Activated T-cell treated with anti-CD3 and anti-CD28 coated beads for 4 hours (primary cell): ENCODE results near the gene LCK.
A peak's percentile ranks its signal among the peaks of the same experiment; 100 is the strongest.

Source experiments
- DNase-seq: peaks from one replicate; pipeline ENCODE4 v3.0.0-alpha.2; 2020

LCK gene

GRCh38 chr1:32329931-32330466, 78.9 kb downstream of the LCK start:
- DNase-seq: no peak

GRCh38 chr1:32330558-32331151, 79.6 kb downstream of the LCK start:
- DNase-seq: no peak

- DNase-seq: no peak
These were observed 80.5 kb downstream of the LCK start for GRCh38 chr1:32331549-32331948.

GRCh38 chr1:32332290-32333079, 81.4 kb downstream of the LCK start:
- DNase-seq: no peak

GRCh38 chr1:32333251-32333963, 82.3 kb downstream of the LCK start:
- DNase-seq: no peak

DNA sequence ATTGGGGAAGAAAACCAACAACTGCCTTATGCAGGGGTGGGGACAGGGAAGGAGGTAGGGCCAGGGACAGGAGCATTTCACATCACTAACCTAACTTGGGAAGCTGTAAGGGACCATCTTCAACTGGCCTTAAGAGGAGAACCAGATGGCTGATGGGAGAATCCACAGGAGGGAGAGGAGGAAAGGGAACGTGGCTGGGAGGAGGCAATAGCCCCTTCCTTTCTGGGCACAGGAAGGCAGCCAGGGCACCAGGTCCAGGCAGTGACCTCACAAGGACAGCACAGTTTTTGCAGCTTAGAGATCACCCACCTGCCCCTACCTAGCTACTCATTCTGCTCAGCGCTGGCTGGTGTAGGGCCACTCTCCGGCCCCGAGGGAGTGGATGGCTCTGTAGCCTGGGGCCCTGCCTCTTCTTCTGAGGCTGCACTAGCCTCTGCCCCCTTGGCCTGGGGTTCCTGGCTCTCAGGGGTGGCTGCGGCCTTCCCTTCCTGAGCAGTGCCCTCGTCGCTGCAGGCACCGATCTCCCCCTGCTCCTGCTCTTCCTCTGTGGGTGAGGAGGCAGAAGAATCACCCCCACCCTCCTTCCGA, 83.3 kb downstream of the LCK start:
- DNase-seq: no peak

GRCh38 chr1:32334864-32335534, 83.9 kb downstream of the LCK start:
- DNase-seq: peak; percentile 57

GRCh38 chr1:32335535-32335789, 84.4 kb downstream of the LCK start:
- no peak for DNase-seq
